HG02588 (cell line): ENCODE data around the gene CDK5RAP2.
A peak's percentile ranks its signal among the peaks of the same experiment; 100 is the strongest.
"Not testable (repeated sequence)": the region's sequence is repeated elsewhere in the genome, so short reads cannot be mapped to it uniquely, and the experiment has no call there.

ENCODE experiments used
- ATAC-seq: cut with Tn5 transposase; IDR thresholded peaks from one replicate; pipeline ENCODE4 v1.9.1; 2021; ENCODE audit warnings: mild to moderate bottlenecking, moderate library complexity; ENCODE audit not compliant: unreplicated experiment

CDK5RAP2 gene

GRCh38 chr9:120580051-120580896 lies at the start of gene CDK5RAP2:
Gene CDK5RAP2, minus strand, starts transcription at chr9:120580167. Its CDS starts 189 bp downstream, at chr9:120579978.
- ATAC-seq = peak; percentile 96

GRCh38 chr9:120628925-120629497 lies 49.0 kb upstream of the CDK5RAP2 start:
- not testable (repeated sequence) for ATAC-seq

GRCh38 chr9:120628207-120628924 lies 48.4 kb upstream of the CDK5RAP2 start:
- ATAC-seq = no peak

GRCh38 chr9:120627073-120627472 lies 47.1 kb upstream of the CDK5RAP2 start:
- ATAC-seq = no peak

- ATAC-seq = no peak
Measured at GRCh38 chr9:120626512-120626911, 46.5 kb upstream of the CDK5RAP2 start.

GRCh38 chr9:120625222-120625621 lies 45.3 kb upstream of the CDK5RAP2 start:
- no peak for ATAC-seq

GRCh38 chr9:120622790-120623189 lies 42.8 kb upstream of the CDK5RAP2 start:
- no peak for ATAC-seq

- ATAC-seq = no peak
Measured at GRCh38 chr9:120621941-120622340, 42.0 kb upstream of the CDK5RAP2 start.

- no peak for ATAC-seq
Measured at GRCh38 chr9:120619751-120620655, 40.0 kb upstream of the CDK5RAP2 start.

- ATAC-seq = no peak
Measured at GRCh38 chr9:120616966-120617935, 37.3 kb upstream of the CDK5RAP2 start.

GRCh38 chr9:120612218-120612617 lies 32.3 kb upstream of the CDK5RAP2 start:
- ATAC-seq = no peak

- ATAC-seq = no peak
Measured at GRCh38 chr9:120611690-120612068, 31.7 kb upstream of the CDK5RAP2 start.

- ATAC-seq = no peak
Measured at GRCh38 chr9:120610975-120611689, 31.2 kb upstream of the CDK5RAP2 start.

- ATAC-seq = no peak
Measured at GRCh38 chr9:120609636-120610035, 29.7 kb upstream of the CDK5RAP2 start.

- ATAC-seq = no peak
Measured at GRCh38 chr9:120608421-120608820, 28.5 kb upstream of the CDK5RAP2 start.

- no peak for ATAC-seq
Measured at GRCh38 chr9:120603591-120603990, 23.6 kb upstream of the CDK5RAP2 start.

- ATAC-seq = no peak
Measured at GRCh38 chr9:120603010-120603409, 23.0 kb upstream of the CDK5RAP2 start.

- no peak for ATAC-seq
Measured at GRCh38 chr9:120593955-120594277, 13.9 kb upstream of the CDK5RAP2 start.
